NT2/D1 (cell line): ENCODE data around the gene BCCIP.

Experiments used
- DNase-seq: peaks from one replicate; pipeline ENCODE4 v3.0.0-alpha.2; 2011; ENCODE audit warnings: low read depth, low spot score
- H3K27me3 ChIP-seq: 2 replicates; pipeline ENCODE4 v1.6.0; 2011; ENCODE audit warnings: mild to moderate bottlenecking; ENCODE audit not compliant: insufficient read length, insufficient read depth
- H3K36me3 ChIP-seq: 2 replicates; pipeline ENCODE4 v1.6.1; 2011; ENCODE audit warnings: mild to moderate bottlenecking, low read length, mixed read lengths; ENCODE audit not compliant: insufficient read depth, insufficient read length
- H3K4me1 ChIP-seq: 2 replicates; pipeline ENCODE4 v1.5.1; 2011; ENCODE audit not compliant: insufficient read depth, insufficient read length
- H3K4me3 ChIP-seq: 2 replicates; pipeline ENCODE4 v1.5.1; 2011; ENCODE audit warnings: low read depth; ENCODE audit not compliant: insufficient read length
- H3K9ac ChIP-seq: 2 replicates; pipeline ENCODE4 v1.6.0; 2011; ENCODE audit warnings: low read depth; ENCODE audit not compliant: insufficient read length
- H3K9me3 ChIP-seq: 2 replicates; pipeline ENCODE4 v1.5.1; 2011; ENCODE audit warnings: mild to moderate bottlenecking, low read length; ENCODE audit not compliant: insufficient read depth
- SUZ12 ChIP-seq: IDR thresholded peaks from 2 replicates; pipeline ENCODE4 v1.6.1; 2011; ENCODE audit not compliant: insufficient read length, insufficient read depth; ENCODE audit errors: extremely low read depth
- YY1 ChIP-seq: IDR thresholded peaks from 2 replicates; pipeline ENCODE4 v1.6.1; 2011; ENCODE audit not compliant: insufficient read length, insufficient read depth
- ZNF274 ChIP-seq: IDR thresholded peaks from 2 replicates; pipeline ENCODE4 v1.6.1; 2011; ENCODE audit warnings: mild to moderate bottlenecking, low read depth, low read length

Gene BCCIP

DNA sequence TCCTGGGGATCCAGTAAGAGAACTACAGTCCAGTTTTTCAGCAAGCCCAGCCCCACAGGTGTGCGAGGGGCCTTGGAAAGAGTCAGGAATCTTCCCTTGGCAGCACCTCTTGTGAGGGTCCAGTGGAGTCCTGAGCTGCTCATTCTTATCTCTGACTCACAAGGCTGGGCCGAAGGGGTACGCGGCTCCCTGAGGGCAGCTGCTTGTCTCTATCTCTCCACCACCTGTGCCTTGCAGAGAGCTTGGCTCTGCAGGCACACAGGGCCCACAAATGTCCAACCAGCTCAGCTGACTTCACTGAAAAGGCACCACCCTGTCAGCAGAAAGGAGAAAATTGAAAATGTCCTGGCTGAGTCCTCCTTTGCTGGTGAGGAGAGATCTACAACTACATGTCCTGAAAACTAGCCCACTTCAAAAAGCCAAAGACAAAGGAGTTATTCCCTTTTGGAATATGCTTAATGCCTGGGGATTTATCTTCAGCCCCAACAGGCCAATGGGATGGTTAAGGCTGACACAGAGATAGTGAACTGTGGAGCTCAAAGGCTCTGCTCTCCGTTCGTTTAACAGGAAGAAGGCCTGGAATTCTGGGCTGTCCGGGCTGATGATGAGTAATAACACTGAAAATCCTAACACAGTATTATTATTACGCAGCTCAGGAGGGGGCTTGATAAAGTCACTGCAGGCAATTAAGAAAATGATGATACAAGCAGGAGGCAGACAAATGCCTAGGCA, 23.7 kb upstream of the BCCIP start:
- no peak overlapping the region for H3K4me3 ChIP-seq
- H3K4me1 ChIP-seq, result no peaks in the 10 kb centered on the region
- no peaks in the 10 kb centered on the region for H3K27me3 ChIP-seq
- H3K9me3 ChIP-seq, result no peaks in the 10 kb centered on the region
- DNase-seq, result no peak
- H3K9ac ChIP-seq, result no peak overlapping the region
- H3K36me3 ChIP-seq, result peaks cover 63% of the 10 kb centered on the region
- TF ChIP-seq SUZ12 (no peak), ZNF274 (no peak), YY1 (no peak)

DNA sequence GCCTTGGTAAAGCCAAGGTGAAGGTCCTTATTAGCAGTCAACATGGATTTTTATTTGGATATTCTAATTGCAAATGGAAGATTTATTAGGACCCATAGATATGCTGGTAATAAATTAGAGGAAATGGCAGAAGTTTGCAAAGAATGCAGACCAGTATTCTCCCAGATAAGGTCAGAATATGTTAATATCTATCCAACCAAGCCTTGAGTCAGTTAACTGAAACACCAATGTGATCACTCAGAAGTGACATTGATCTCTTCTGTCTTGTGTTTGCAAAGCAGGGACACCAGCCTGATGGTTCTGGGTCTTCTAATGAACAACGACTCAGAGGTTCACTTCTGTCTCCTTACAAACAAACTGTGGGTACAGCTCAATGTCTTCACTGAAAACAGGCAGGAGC, 21.8 kb upstream of the BCCIP start:
- Histone ChIP-seq H3K27me3 (no peaks in the 10 kb centered on the region), H3K4me1 (no peaks in the 10 kb centered on the region), H3K9me3 (no peaks in the 10 kb centered on the region), H3K4me3 (no peak overlapping the region), H3K36me3 (peaks cover 60% of the 10 kb centered on the region), H3K9ac (no peak overlapping the region)
- TF ChIP-seq YY1, result no peak
- TF ChIP-seq ZNF274, result no peak
- no peak for TF ChIP-seq SUZ12
- DNase-seq, result no peak

GRCh38 chr10:125802131-125802530, 21.2 kb upstream of the BCCIP start:
- TF ChIP-seq SUZ12 (no peak), ZNF274 (no peak), YY1 (no peak)
- DNase-seq, result no peak
- H3K27me3 ChIP-seq, result no peaks in the 10 kb centered on the region

DNA sequence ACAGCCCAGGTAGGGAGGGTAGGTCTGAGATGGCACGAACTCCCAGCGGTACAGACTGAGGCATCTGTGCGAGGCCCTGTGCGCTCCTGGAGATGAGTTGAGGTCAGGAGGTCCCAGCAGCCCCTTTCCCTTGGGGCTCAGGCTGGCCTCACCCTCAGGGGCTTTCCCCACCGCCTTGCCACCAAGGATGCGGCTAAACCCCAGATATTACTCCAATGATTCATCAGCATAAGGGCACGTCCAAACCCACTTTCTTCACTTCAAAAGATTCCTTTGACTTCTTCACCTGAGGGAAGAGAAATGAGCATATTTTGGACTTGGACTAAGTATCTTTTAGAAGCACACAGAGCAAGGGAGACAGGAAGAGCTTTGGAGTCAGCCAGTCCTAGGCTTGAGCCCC, 20.6 kb upstream of the BCCIP start:
- H3K9ac ChIP-seq, result no peak overlapping the region
- H3K4me1 ChIP-seq, result no peaks in the 10 kb centered on the region
- TF ChIP-seq ZNF274, result no peak
- no peak for TF ChIP-seq SUZ12
- TF ChIP-seq YY1, result no peak
- H3K27me3 ChIP-seq, result no peaks in the 10 kb centered on the region
- peaks cover 56% of the 10 kb centered on the region for H3K36me3 ChIP-seq
- DNase-seq, result no peak
- H3K4me3 ChIP-seq, result no peak overlapping the region
- no peaks in the 10 kb centered on the region for H3K9me3 ChIP-seq

More at GRCh38 chr10:125802131-125802530, 21.2 kb upstream of the BCCIP start:
- Histone ChIP-seq H3K36me3 (peaks cover 59% of the 10 kb centered on the region), H3K9me3 (no peaks in the 10 kb centered on the region), H3K4me3 (no peak overlapping the region), H3K9ac (no peak overlapping the region), H3K4me1 (no peaks in the 10 kb centered on the region)

GRCh38 chr10:125808047-125808446, 15.3 kb upstream of the BCCIP start:
- DNase-seq, result no peak
- H3K27me3 ChIP-seq, result no peaks in the 10 kb centered on the region
- H3K4me1 ChIP-seq, result no peaks in the 10 kb centered on the region
- TF ChIP-seq SUZ12 (no peak), YY1 (no peak), ZNF274 (no peak)
- H3K9ac ChIP-seq, result no peak overlapping the region
- no peak overlapping the region for H3K4me3 ChIP-seq
- no peaks in the 10 kb centered on the region for H3K9me3 ChIP-seq
- peaks cover 64% of the 10 kb centered on the region for H3K36me3 ChIP-seq

DNA sequence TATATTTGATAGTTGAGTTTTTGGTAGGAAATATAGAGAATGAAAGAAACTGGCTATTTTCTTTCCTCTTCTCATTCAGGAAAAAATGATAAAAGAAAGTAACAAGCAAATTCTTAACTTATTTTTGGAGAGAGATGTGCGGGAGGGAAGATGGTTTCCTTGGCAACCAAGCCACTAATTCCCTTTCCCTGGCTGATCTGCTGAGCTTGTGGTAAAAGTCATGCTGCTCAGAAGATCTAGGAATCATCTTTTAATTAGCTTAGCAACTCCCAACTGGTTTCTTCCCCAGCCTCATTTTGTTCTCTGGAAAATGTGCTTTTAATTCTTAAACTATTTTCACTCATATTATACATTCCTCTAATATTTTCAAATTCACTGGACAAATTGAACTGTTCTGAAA, 12.1 kb upstream of the BCCIP start:
- H3K4me3 ChIP-seq, result no peak overlapping the region
- H3K4me1 ChIP-seq, result no peaks in the 10 kb centered on the region
- no peaks in the 10 kb centered on the region for H3K27me3 ChIP-seq
- no peaks in the 10 kb centered on the region for H3K9me3 ChIP-seq
- TF ChIP-seq ZNF274 (no peak), YY1 (no peak), SUZ12 (no peak)
- H3K36me3 ChIP-seq, result peaks cover 62% of the 10 kb centered on the region
- no peak overlapping the region for H3K9ac ChIP-seq
- no peak for DNase-seq

DNA sequence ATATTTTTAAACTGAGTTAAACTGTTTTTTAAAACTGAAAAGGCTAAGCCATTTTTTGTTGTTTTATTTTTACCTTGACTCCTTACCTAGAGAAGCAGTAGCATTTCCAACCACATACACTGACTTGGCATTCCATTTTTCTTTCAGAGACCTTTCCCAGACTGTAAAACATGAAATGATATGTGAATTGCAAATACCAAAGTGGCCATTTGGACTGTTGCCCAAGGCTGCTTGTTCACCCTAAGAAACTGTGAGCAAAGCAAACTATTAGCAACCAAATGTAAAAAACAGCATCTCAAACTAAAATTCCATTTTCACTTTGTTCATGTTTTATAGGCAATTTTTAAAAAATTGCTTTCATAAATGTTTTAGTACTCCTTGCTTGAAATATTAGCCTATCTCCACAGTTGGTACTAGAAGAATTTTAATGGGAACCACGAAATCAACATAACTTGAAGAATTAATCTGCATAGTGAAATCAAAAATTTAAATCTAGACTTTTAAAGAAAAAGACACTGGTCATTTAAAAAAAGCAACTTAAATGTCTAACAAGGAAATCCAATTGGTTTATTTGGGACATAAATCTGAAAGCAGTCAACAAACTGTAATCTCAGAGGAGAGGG, 11.1 kb upstream of the BCCIP start:
- Histone ChIP-seq H3K36me3 (peaks cover 57% of the 10 kb centered on the region), H3K9ac (no peak overlapping the region), H3K9me3 (no peaks in the 10 kb centered on the region), H3K4me1 (no peaks in the 10 kb centered on the region), H3K4me3 (no peak overlapping the region), H3K27me3 (no peaks in the 10 kb centered on the region)
- TF ChIP-seq ZNF274 (no peak), YY1 (no peak), SUZ12 (no peak)
- no peak for DNase-seq
